Measurements from ENCODE around the gene APEX2.
"Not testable (repeated sequence)": the region's sequence is repeated elsewhere in the genome, so short reads cannot be mapped to it uniquely, and the experiment has no call there.

APEX2 gene

GRCh38 chrX:55011294-55011693, 11.1 kb downstream of the APEX2 start:
- no peak for DNase-seq

GRCh38 chrX:55014897-55015299, 14.7 kb downstream of the APEX2 start:
- DNase-seq = no peak

- no peak for DNase-seq
Measured at GRCh38 chrX:55026143-55026542, 26.0 kb downstream of the APEX2 start.

GRCh38 chrX:55026840-55027239, 26.7 kb downstream of the APEX2 start:
- no peak for DNase-seq

GRCh38 chrX:55028040-55028439, 27.9 kb downstream of the APEX2 start:
- no peak for DNase-seq

GRCh38 chrX:55028611-55029010, 28.4 kb downstream of the APEX2 start:
- DNase-seq = no peak

GRCh38 chrX:55029291-55029690, 29.1 kb downstream of the APEX2 start:
- DNase-seq = no peak

GRCh38 chrX:55030271-55031205, 30.4 kb downstream of the APEX2 start, which contains the start of gene ALAS2:
Gene ALAS2 (minus strand): TSS chrX:55030977. CDS start chrX:55026000, 4,977 bp downstream.
- DNase-seq = no peak

- DNase-seq = no peak
Measured at GRCh38 chrX:55033429-55033828, 33.3 kb downstream of the APEX2 start.

- DNase-seq = no peak
Measured at GRCh38 chrX:55039471-55039870, 39.3 kb downstream of the APEX2 start.

GRCh38 chrX:55041514-55041913, 41.4 kb downstream of the APEX2 start:
- no peak for DNase-seq

GRCh38 chrX:55050599-55050998, 50.4 kb downstream of the APEX2 start:
- not testable (repeated sequence) for DNase-seq

- DNase-seq = peak in 2 of 14 donors; percentile 1 to 39
Measured at GRCh38 chrX:55056820-55057674, 56.9 kb downstream of the APEX2 start.

- DNase-seq = peak in 5 of 14 donors; percentile 0 to 39 (median 2)
Measured at GRCh38 chrX:55057675-55058249, 57.6 kb downstream of the APEX2 start.

All from C1 segment of cervical spinal cord (tissue), 14 donors.